K562 (cell line): ENCODE results near the gene CMA1.

ENCODE experiments used
- CHD1 ChIP-seq: fragments of 200-600 bp; sonication (generic); IDR thresholded peaks from one replicate; pipeline ENCODE4 v1.6.1; 2012; ENCODE audit warnings: mild to moderate bottlenecking, moderate library complexity, low read length, inconsistent platforms
- CTCF ChIP-seq, 3 experiments: IDR thresholded peaks in 2 of 3; conservative IDR thresholded peaks in 1 of 3; 2 replicates each; pipeline ENCODE4 v1.5.1; 2011 to 2012; ENCODE audit warnings: low read length in 3 of 3, mild to moderate bottlenecking in 3 of 3, control low read depth in 2 of 3, improper control_type of control experiment in 1 of 3, inconsistent platforms in 1 of 3, low read depth in 1 of 3, mixed read lengths in 1 of 3, moderate library complexity in 1 of 3; ENCODE audit not compliant: insufficient read depth in 2 of 3
- CUX1 ChIP-seq: fragments of 200-800 bp; sonication (Bioruptor generic); IDR thresholded peaks from 2 replicates; pipeline ENCODE4 v1.6.1; 2016; ENCODE audit warnings: missing genetic modification characterization, missing compliant biosample characterization
- ETV6 ChIP-seq, 3 experiments: fragments of 150-350 bp in 1 of 3; sonication (generic) in 1 of 3; formaldehyde crosslinking in 1 of 3; IDR thresholded peaks; 2 replicates each; pipeline versions ENCODE4 v1.6.1 to v1.8.0; 2014 to 2022; ENCODE audit warnings: borderline replicate concordance in 2 of 3, low read depth in 2 of 3, antibody characterized with exemption in 1 of 3, low read length in 1 of 3, mild to moderate bottlenecking in 1 of 3, missing genetic modification reagents in 1 of 3
- FOXK2 ChIP-seq, 2 experiments: fragments of 450-650 bp; IDR thresholded peaks in 1 of 2; conservative IDR thresholded peaks in 1 of 2; 2 replicates each; pipeline ENCODE4 v1.6.1; 2016; ENCODE audit warnings: low read depth in 2 of 2, mild to moderate bottlenecking in 1 of 2
- JUNB ChIP-seq: fragments of 450-650 bp; formaldehyde crosslinking; conservative IDR thresholded peaks from 2 replicates; pipeline ENCODE4 v1.4.0; 2020; ENCODE audit warnings: mild to moderate bottlenecking
- NCOA2 ChIP-seq, 2 experiments: fragments of 450-650 bp; IDR thresholded peaks; 2 replicates each; pipeline ENCODE4 v1.6.1; 2018; ENCODE audit warnings: mild to moderate bottlenecking in 2 of 2, moderate library complexity in 1 of 2; ENCODE audit not compliant: partially characterized antibody in 2 of 2
- NFE2 ChIP-seq: IDR thresholded peaks from 2 replicates; pipeline ENCODE4 v1.6.1; 2014; ENCODE audit warnings: antibody characterized with exemption, low read depth
- SRSF3 ChIP-seq: fragments of 200-400 bp; formaldehyde crosslinking; IDR thresholded peaks from 2 replicates; pipeline ENCODE4 v1.6.1; 2016; ENCODE audit warnings: mild to moderate bottlenecking, low read length, moderate library complexity; ENCODE audit not compliant: insufficient read depth
- USF1 ChIP-seq: sonication (generic); formaldehyde crosslinking; IDR thresholded peaks from 2 replicates; pipeline ENCODE4 v1.9.0; 2022; ENCODE audit warnings: mild to moderate bottlenecking, missing genetic modification reagents
- ZBED1 ChIP-seq: IDR thresholded peaks from 2 replicates; pipeline ENCODE4 v1.6.1; 2014

- TF ChIP-seq JUNB (CRISPR knock-in tag) (no peak), CUX1 (CRISPR knock-in tag) (no peak), ZBED1 (no peak), FOXK2 (conservative IDR thresholded peaks at IDR 0.05 in 1 of 2, IDR thresholded peaks at IDR 0.05 in 1 of 2; ENCODE audit: low read depth in 2 of 2) (no peak), CTCF (IDR thresholded peaks at IDR 0.05 in 2 of 3, conservative IDR thresholded peaks at IDR 0.05 in 1 of 3; ENCODE audit: insufficient read depth in 2 of 3, low read depth in 1 of 3, low read length in 3 of 3) (no peak), USF1 (CRISPR knock-in tag) (no peak), ETV6 (IDR thresholded peaks at IDR 0.05; ENCODE audit: borderline replicate concordance in 1 of 2, low read depth in 2 of 2, low read length in 1 of 2) (no peak), ETV6 (CRISPR knock-in tag; IDR thresholded peaks at IDR 0.05; ENCODE audit: borderline replicate concordance) (no peak), CHD1 (no peak), NCOA2 (IDR thresholded peaks at IDR 0.05; ENCODE audit: partially characterized antibody in 2 of 2) (no peak), SRSF3 (no peak), NFE2 (no peak)
These were observed 24.3 kb downstream of the CMA1 start for GRCh38 chr14:24483604-24484252.
